Pancreas (tissue), 10 donors: ENCODE measurements around the gene DHCR24. TPM values are rescaled to one million over a fixed set of nuclear protein-coding genes. Genes with fewer than 3 reads are reported as not detected.

Experiments
- ATAC-seq, 4 donors: fragments of 200-7000 bp; cut with Tn5 transposase; one replicate each; pipeline versions ENCODE4 v1.8.0 to v1.9.1; 2020; ENCODE audit warnings: mild to moderate bottlenecking in 4 of 4, moderate library complexity in 4 of 4
- DNase-seq, 6 donors: peaks; one replicate each; pipeline ENCODE4 v3.0.0-alpha.2; 2020
- FAIRE-seq: peaks from 2 replicates; lab custom pipeline; 2012; peaks lifted over from hg19 to GRCh38; lab: Jason Lieb, UNC
- H3K27ac ChIP-seq, 4 donors: fragments of 200-600 bp; sonication (generic); 1 replicate in 3 of 4; 2 replicates in 1 of 4; pipeline versions ENCODE4 v1.5.0 to v1.8.0; 2020
- H3K27me3 ChIP-seq, 4 donors: fragments of 200-600 bp; one replicate each; pipeline ENCODE4 v1.8.0; 2021
- H3K36me3 ChIP-seq, 3 donors: fragments of 200-600 bp; sonication (generic) in 1 of 3; one replicate each; pipeline versions ENCODE4 v1.5.0 to v1.8.0; 2020 to 2021
- H3K4me1 ChIP-seq, 3 donors: fragments of 200-600 bp; one replicate each; pipeline ENCODE4 v1.8.0; 2021
- H3K4me3 ChIP-seq, 4 donors: fragments of 200-600 bp; sonication (generic) in 2 of 4; one replicate each; pipeline versions ENCODE4 v1.5.0 to v1.8.0; 2020 to 2021
- H3K9me3 ChIP-seq, 4 donors: fragments of 200-600 bp; one replicate each; pipeline ENCODE4 v1.8.0; 2021
- CTCF ChIP-seq, 4 donors: fragments of 200-600 bp; sonication (generic) in 3 of 4; IDR thresholded peaks; one replicate each; pipeline versions ENCODE4 v1.5.0 to v1.8.0; 2021; ENCODE audit warnings: antibody characterized with exemption in 4 of 4
- WGBS, 2 donors: extraction: QIAGEN DNeasy Blood & Tissue Kit; methylation state at CpG; one replicate each; pipeline ENCODE4 v1.1.7; 2013; 5-methylcytosine and 5-hydroxymethylcytosine counted together
- intact Hi-C, 3 donors: fragments of 100-400 bp; cut with DNase I; formaldehyde crosslinking; loops; one replicate each; pipeline versions ENCODE4 v1.11.1 to v1.14.2; 2022
- polyA plus RNA-seq, 2 donors: library from polyadenylated mRNA; stranded (reverse); fragments of 200-250 nt; gene quantifications; one replicate each; pipeline ENCODE4 v1.2.3, GENCODE V29; 2013
- total RNA-seq, 6 donors: library from RNA; stranded (reverse); fragmentation: NEBNext Ultra II Directional in 4 of 6; extraction: Animal tissue kit (Norgen Biotek cat#: 25700) in 4 of 6; gene quantifications; one replicate each; pipeline versions ENCODE4 v1.2.1 to v1.2.4, GENCODE V29; 2021 to 2023
- donor health status: healthy with polysubstance abuse.
- donor health status: DM: no; HTN: no; CAD: no; lungs with moderate emphysema.
- donor health status: DM: no; HTN: no; CAD: no.
- donor health status: control.
- donor health status: control.
- donor health status: Bipolar disorder and iron deficiency.
- donor health status: DM: yes; HTN: yes; CAD: no.
- donor health status: DM: no; HTN: no; CAD: no.
- donor health status: DM: no; HTN: no; CAD: no.
- donor health status: DM: yes; HTN: yes; CAD: no.

DHCR24 gene
- total and polyA plus RNA-seq, 8 donors = 10.6 to 64.7 (median 23.6) TPM

GRCh38 chr1:54808443-54809207 is 78.4 kb downstream of the DHCR24 start:
- no peak overlapping the region for H3K27ac ChIP-seq
- intact Hi-C loops = loop anchor here in 1 of 3 donors (10.0 kb wide), 1 partner anchor 314 kb away; no protein-coding TSS in a partner anchor
- no peaks in the 10 kb centered on the region for H3K27me3 ChIP-seq
- FAIRE-seq (no peak), DNase-seq (no peak), ATAC-seq (no peak)
- WGBS, 2 donors = 76 to 79% methylated on average over 12 of the region's 12 CpGs
- H3K9me3 ChIP-seq = no peaks in the 10 kb centered on the region
- H3K4me3 ChIP-seq = no peak overlapping the region
- no peak for TF ChIP-seq CTCF (IDR thresholded peaks at IDR 0.05)
- peaks cover 0 to 8% (median 0%) of the 10 kb centered on the region in 3 donors for H3K4me1 ChIP-seq
- no peaks in the 10 kb centered on the region for H3K36me3 ChIP-seq

GRCh38 chr1:54807756-54808155 is 79.2 kb downstream of the DHCR24 start:
- Histone ChIP-seq H3K36me3 (no peaks in the 10 kb centered on the region), H3K27me3 (no peaks in the 10 kb centered on the region), H3K4me3 (no peak overlapping the region), H3K9me3 (no peaks in the 10 kb centered on the region), H3K27ac (no peak overlapping the region), H3K4me1 (peaks cover 0 to 8% (median 0%) of the 10 kb centered on the region in 3 donors)
- FAIRE-seq (no peak), ATAC-seq (no peak), DNase-seq (no peak)
- WGBS, 2 donors = 85 to 86% methylated on average over 7 of the region's 7 CpGs
- TF ChIP-seq CTCF (IDR thresholded peaks at IDR 0.05) = no peak
- intact Hi-C loops = loop anchor here in 1 of 3 donors (10.0 kb wide), 1 partner anchor 313 kb away; no protein-coding TSS in a partner anchor

GRCh38 chr1:54806931-54807611 is 79.9 kb downstream of the DHCR24 start:
- FAIRE-seq (no peak), ATAC-seq (no peak), DNase-seq (no peak)
- no peaks in the 10 kb centered on the region for H3K27me3 ChIP-seq
- WGBS, 2 donors = 81 to 84% methylated on average over 11 of the region's 11 CpGs
- no peak overlapping the region for H3K27ac ChIP-seq
- peaks cover 0 to 8% (median 2%) of the 10 kb centered on the region in 3 donors for H3K4me1 ChIP-seq
- no peak for TF ChIP-seq CTCF (IDR thresholded peaks at IDR 0.05)
- intact Hi-C loops = loop anchor here in 1 of 3 donors (10.0 kb wide), 1 partner anchor 312 kb away; no protein-coding TSS in a partner anchor
- no peaks in the 10 kb centered on the region for H3K36me3 ChIP-seq
- H3K4me3 ChIP-seq = no peak overlapping the region
- H3K9me3 ChIP-seq = no peaks in the 10 kb centered on the region

- FAIRE-seq (no peak), DNase-seq (no peak), ATAC-seq (no peak)
- Histone ChIP-seq H3K4me3 (no peak overlapping the region), H3K36me3 (no peaks in the 10 kb centered on the region), H3K27me3 (no peaks in the 10 kb centered on the region), H3K9me3 (no peaks in the 10 kb centered on the region), H3K4me1 (peaks cover 3 to 8% (median 6%) of the 10 kb centered on the region in 3 donors), H3K27ac (no peak overlapping the region)
- no peak for TF ChIP-seq CTCF (IDR thresholded peaks at IDR 0.05)
- intact Hi-C loops = loop anchor here in 1 of 3 donors (10.0 kb wide), 1 partner anchor 311 kb away; no protein-coding TSS in a partner anchor
- 78 to 80% methylated on average over 35 of the region's 35 CpGs for WGBS, 2 donors
These were observed 81.0 kb downstream of the DHCR24 start for GRCh38 chr1:54805981-54806381.
